ENCODE results near the gene URGCP.
"Not testable (repeated sequence)": the region's sequence is repeated elsewhere in the genome, so short reads cannot be mapped to it uniquely, and the experiment has no call there.

Gene URGCP

DNA sequence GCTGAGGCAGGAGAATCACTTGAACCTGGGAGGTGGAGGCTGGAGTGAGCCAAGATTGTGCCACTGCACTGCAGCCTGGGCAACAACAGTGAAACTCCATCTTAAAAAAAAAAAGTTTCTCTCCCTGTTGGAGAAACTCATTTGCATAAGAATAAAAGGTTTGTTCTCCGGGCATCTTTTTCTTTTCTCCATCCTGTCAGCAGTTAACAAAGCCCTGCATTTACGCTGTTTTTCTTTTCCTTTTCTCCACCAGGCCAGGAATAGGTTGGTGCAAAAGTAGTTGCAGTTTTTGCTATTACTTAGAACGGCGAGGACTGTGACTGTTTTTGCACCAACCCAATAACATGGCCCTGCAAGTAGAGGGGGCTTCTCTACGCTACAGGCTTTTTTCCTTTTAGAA is 9.5 kb upstream of the URGCP start:
- DNase-seq, result no peak

DNA sequence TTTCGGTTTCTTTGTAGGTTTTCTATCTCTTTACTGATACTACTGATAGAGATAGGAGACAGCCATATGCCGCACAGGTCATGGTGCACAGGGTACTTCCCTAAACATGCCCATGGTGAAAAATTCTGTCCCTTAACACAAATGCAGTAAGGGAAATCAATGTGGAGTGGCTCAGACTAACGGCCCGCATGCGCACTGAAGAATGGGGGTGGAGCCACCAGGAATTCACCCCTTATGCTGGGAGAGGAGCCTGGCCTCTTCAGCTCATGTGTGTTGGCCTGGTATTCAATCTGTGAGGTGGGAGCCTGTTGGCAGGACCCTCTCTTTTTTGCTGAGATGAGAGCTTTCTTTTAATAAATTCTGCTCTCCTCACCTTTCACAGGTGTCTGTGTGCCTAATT is 8.4 kb upstream of the URGCP start:
- no peak for DNase-seq

DNA sequence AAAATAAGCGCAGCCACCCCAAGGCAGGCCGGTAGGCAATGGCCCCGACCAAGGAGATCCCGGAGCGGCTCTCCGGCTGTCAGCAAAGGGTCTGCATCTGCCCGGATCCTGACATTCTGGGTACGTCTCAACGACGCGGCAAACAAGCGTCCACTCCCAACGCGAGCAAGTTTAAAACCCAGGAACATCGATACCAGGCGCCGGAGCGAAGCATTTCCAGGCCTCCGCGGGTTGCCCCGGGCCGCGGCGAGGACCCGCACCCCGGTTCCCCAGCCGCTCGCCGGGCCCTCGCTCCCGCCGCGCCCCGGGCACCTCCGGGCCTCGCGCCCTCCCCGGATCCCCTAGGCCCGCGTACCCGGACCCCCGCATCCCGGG is 453 bp downstream of the URGCP start:
- no peak for DNase-seq

DNA sequence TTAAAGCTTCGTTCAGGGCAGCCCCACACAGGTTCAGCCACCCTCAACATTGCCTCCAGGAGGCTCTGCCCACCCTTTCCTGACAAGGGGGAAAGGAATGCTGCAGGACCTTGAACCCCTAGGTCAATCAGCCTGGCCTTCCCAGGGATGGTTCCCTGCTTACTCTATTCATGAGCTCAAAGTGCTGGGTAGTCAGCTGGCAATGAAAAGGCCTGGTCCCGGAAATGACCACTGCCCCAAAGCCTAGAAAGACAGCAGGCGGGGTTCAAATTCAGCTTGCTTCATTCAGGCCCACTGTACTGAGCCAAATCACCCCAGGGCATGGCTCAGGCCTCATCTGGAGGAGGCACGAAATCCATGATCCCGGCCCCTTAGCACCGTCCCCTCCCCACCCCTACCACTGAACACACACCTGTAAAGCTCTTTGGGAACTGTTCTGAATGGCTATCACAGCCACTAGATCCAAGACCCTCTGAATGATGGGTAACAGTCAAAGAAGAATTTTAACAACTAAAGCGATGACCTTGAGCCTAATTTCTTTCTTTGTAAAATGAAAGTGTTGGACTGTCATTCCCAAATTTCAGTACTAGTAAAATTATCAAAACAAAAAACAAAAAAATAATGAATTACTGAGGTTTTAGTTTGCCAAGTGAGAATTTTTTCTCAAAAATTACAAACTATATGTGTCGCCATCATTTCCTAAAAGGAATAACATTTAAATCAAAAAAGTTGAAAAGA is 1.0 kb downstream of the URGCP start:
- DNase-seq, result no peak

DNA sequence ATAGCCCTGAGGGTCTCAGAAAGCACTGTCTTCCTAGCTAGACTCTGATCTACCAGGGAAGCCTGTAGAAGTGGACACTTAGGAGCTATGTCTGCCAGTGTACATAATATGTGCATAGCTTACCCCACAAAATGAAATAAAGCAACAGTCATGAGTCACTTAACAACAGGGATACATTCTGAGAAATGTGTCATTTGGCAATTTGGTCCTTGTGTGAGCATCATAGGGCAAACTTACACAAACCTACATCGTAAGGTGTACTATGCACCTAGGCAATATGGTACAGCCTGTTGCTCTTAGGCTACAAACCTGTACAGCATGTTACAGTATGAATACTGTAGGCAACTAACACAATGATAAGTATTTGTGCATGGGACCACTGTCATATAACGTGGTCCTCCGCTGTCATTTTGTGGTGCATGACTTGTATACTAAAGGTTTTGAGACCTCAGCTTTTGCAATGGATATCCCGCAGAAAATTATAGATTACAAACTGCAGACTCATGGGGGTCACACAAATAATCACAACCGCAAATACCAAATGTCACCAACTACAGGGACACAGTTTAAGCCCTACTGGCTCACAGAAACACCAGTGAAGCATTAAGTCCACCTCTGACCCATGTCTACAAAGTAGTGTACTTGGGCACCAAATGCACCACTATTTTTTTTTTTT is 1.7 kb downstream of the URGCP start:
- DNase-seq, result no peak

DNA sequence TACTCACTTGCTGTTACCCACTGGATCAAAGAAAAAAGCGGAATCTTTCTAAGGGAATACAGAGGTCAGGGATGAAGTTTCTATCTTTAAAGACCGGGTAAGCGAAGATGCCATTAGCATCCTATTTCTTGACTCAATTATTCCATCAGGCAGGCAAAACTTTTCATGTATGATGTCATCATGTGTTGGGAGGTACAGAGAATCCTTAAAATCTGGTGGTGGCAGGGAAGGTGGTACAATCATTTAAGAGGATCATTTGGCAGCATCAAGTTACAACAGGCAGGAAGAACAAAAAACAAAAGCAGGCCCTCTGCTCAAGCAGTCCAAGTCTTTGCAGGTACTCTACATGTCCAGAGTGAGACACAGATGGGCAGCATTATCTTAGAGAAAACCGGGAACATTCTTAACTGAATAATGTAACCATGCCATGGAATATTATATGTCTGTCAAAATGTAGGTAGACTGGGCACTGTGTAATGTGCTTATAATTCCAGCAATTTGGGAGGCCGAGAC is 3.8 kb downstream of the URGCP start:
- no peak for DNase-seq

DNA sequence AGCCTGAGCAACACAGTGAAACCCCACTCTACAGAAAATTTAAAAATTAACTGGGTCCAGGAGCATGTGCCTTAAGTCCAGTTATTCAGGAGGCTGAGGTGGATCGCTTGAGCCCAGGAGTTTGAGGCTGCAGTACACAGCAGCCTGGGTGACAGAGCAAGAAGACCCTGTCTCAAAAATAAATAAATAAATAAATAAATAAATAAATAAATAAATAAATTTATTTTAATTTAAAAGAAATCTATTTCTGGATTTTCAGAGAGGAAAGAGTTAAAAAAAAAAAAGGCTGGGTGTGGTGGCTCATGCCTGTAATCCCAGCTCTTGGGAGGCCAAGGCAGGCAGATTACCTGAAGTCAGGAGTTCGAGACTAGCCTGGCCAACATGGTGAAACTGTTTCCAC is 7.8 kb downstream of the URGCP start:
- DNase-seq, result not testable (repeated sequence)

DNA sequence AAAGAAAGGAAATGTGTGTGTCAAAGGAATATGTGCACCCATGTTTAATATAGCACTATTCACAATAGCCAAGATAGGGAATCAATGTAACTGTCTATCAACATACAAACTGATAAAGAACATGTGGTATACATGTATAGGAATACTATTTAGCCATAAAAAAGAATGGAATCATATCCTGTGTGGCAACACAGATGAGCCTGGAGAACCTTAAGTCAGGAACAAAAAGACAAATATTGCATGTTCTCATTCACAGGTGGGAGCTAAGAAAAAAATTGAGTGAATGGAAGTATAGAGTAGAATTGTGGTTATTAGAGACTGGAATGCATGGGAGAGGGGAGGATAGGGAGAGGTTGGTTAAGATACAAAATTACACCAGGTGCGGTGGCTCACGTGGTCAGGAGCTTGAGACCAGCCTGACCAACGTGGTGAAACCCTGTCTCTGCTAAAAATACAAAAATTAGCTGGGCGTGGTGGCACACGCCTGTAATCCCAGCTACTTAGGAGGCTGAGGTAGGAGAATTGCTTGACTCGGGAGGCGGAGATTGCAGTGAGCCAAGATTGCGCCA is 10.5 kb downstream of the URGCP start:
- no peak for DNase-seq

DNA sequence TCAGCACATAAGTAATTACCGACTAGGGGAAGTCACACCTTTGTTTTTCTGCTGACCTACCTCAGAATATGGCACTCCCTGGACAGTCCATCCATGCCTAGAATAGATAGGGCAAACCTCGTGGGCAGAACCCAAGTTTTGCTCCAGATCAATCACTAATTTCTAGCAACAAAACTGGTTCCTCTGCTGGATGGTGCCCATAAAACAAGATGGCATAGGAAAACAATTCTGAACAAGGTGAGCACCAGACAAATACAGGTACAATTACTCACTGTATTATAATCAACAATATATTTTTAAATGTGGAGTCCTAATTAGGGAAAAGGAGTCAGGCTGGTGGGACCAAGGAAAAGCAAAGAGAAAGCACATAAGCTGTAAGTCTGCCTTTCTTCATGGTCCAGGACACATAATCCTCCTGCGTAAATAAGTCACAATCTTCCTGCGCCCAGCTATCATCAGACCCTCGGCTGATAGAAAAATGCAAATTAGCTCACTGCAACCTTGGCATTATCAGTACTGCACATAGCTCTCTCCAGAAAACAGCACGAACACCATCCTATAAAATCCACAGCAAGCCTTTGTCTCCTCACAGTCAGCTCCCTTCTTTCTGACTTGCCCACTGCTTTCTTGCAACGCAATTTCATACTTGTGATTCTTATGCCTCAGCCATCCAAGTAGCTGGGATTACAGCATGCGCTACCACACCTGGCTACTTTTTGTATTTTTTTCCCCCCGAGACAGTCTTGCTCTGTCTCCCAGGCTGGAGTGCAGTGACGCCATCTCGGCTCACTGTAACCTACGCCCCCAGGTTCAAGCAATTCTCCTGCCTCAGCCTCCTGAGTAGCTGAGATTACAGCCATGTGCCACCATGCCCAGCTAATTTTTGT is 15.1 kb downstream of the URGCP start:
- DNase-seq, result no peak

DNA sequence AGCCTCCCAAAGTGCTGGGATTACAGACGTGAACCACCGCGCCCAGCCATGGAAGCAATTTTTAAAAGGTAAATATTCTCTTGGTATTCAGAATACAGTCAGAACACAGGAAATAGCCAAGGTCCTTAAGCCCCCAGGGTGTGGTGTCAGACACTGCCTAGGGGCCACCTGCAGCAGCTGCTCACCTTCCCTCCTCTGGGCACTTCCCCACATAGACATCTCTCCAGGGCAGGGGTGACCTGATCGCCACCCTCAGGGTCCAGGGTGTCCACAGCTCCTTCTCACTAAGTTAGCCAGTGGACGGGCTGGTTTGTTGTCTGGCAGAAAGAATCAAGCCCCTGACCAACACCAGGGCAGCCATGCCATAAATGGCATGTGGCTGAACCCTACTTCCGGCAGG is 15.9 kb downstream of the URGCP start:
- no peak for DNase-seq

DNA sequence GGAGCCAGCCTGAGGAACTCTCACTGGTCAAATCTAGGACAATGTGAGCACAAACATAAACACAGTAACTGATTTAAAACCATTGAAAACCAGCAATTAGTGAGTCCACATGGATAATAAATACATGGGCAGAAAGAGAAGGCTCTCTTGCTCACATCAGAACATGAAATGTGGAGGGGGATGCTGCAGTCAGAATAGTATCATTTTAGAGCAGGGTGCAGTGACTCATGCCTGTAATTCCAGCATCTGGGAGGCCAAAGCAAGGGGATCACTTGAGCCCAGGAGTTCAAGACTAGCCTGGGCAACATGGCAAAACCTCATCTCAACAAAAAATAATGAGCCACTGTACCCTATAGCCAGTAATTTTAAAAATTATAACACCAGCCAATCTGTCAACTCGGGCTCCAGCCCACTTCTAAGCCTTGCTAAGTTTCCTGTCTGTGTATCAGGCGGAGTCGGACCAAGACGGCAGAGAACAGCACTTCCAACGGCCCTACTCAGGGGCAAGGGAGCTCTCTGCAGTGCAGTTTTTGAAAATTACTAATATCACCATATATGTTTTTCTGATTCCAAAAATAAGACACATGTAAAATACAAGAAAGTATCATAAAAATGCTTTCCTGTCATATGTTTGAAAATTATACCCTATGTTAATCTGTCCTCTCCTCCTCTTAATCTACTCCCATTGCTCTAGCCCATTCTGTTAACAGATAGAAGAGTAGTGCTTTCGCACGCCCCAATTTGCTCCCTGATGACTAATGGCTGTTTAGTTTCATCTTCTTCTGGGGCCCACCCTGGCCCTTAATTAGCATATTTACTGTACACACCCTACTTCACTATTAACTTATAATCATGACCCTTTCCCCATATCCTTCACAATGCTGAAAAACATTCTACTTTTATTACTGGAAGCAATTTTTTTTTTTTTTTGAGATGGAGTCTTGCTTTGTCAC is 17.1 kb downstream of the URGCP start:
- no peak for DNase-seq

DNA sequence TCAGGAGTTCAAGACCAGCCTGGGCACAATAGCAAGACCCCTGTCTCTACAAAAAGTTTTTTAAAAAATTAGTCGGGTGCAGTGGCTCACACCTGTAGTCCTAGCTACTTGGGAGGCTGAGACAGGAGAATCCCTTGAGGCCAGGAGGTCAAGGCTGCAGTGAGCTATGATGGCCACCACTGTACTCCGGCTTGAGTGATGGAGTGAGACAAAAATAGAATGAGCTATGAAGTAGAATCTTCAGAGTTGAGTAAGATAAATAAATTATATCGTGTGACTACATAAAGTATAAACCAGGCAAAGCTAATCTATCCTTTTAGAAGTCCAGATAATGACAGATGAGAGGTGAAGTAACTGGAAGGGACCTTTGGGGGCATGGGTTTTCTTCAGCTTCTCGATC is 21.8 kb downstream of the URGCP start:
- DNase-seq, result no peak

DNA sequence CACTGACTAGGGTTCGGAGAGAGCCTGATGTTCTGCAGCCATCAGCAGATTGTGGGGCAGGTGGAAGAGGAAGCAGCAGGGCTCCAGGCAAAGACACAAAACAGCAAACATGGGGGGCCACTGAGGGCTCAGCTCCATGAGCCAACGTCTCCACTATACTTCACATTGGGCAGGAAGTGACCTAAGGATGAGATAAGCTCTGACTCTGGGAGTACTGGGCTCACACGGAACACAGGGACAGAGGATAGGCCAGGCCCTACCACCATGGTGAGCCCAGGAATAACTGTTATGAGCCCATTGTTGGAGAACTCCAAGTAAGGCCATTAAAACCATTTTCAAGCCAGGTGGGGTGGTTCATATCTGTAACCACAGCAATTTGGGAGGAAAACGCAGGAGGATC is 22.2 kb downstream of the URGCP start:
- DNase-seq, result no peak

DNA sequence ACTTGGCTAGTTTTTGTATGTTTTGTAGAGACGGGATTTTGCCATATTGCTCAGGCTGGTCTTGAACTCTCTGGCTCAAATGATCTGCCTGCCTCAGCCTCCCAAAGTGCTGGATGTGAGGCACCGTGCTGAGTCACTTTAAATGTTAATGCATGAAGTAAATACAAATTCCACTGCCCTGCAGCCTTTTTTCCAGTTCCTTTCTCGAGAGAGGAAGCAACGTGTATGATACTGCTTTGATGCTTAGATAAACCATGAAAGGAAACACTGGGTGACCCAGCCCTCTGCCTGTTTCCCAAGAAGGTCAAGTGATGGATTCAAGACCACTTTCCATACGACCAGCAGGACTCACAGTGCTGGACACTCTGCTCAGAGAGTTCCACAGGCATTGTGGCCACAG is 25.8 kb downstream of the URGCP start:
- no peak for DNase-seq

DNA sequence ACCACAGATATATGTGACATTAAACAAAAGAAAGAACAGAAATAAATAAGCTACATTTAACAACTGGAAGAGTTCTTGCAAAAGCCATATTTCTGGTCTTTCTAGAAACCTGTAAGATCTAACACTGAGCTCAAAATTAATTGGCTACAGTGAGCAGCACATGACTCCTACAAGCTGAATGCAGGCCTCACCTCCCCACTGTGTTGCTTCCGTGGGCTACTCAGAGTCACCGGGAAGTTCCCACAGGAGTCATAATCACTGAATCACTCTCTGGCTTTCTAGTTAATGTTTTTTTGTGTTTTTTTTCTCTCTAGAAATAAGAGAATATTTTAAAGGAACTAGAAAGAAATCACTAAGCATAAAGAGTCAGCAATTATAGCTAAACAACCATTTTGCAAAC is 26.9 kb downstream of the URGCP start:
- DNase-seq, result no peak

DNA sequence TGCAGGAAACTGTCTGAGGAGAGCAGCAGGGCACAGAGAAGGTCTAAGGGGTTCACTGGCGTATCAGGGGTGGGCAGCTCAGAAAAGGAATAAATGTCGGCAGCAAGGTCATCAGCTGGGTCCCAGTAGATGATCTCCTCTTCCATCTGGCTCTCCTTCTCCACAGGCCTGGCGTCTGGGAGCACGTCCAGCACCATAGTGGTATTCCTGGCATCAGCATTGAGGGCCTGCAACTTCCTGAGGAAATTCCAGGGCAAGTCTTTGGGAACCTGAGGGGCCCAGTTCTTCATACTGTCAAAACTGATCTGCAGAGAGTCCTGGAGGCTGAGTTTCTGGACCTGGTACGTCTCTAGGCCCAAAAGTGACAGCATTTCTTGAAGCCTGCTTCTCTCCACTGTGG is 27.5 kb downstream of the URGCP start:
- DNase-seq, result no peak

DNA sequence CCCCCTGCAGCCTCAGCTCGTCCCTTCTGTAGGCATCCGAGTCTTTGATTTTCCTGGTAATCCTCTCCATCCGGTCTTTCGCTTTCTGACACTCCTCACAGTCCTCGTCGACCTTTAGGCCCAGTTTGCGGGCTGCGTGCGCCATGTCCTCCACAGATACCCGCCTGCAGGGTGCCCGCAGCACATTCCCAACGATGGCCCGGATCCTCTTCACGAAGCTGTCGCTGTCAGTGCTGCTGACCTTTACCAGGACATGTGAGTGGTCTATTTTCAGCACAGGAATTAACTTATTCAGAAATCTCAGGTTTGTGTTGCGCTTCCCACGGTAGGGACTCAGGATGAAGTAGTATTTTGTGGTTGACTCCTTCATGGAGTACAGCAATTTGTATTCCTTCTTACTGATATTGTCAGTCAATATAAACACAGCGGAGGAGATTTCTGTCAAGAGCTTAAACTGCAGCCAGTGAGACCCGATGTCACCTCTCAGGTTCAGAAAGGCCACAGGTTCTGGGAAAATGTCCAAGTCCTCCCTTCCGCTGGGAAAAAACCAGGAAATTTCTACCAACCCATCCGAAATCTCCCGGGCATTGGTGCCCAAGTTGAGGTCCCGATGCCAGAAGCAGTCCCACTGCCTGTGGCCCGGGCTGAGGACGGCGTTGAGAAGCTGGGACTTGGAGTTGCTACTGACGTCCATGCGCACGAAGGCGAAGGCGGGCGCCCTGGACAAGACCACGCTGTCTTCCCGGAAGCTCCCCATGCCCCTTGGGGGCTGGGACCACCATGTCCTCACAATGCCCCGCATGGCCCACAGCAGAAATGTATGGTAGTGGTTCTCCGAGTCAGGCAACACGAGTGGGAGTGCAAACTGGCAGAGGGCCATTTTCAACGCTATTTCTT is 28.2 kb downstream of the URGCP start:
- no peak for DNase-seq

DNA sequence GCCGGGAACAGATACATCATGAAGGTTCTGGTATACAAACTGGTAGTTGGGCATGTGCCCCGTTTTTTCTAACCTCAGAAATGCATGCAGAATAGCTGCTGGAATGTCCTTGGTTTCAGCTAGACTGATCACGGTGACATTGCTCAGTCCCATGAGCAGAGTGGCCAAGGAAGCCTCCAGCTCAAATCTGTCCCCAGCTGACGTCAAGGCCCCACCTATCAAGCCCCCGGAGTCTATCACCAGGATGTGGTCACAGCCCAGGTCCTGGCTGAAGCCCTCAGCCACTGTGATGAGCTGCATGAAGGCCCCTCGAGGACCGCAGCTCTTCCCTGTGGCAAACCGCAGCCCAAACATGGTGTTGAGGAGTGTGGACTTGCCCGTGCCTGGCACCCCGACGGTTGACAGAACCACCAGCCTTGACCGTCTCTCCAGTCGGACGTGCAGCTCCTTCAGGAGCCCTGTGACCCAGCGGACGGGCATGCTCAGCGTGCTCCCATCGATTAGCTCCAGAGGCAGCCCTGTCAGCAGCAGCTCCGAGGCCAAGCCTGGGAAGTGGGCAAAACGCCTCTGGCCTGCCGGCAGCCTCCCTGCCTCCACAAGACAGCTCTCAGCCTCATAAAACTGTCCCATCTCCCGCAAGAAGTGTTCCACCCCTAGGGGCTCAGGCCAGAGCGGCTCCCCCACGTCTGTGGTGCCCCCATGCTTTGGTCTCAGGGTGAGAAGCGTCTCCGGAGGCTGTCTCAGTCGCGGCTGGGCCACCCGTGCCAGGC is 29.2 kb downstream of the URGCP start:
- DNase-seq, result no peak

DNA sequence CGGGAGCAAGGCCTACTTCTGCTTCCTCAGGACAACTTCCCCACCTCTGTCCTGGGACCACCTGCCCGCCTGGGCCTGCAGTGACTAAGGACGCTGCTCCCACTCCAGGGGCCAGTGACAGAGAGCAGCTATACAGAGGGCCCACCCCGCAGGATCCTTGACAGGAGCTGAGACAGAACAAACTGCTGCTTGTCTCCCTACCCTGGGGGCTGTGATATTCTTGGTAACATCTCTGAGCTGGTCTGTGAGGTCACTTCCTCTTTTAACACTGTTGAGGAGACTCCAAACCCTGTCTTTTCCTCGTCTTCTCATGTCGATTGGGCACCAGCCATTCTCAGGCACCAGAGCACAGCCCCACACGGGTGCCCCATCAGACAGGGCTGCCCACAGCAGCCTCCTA is 30.2 kb downstream of the URGCP start:
- DNase-seq, result no peak

DNA sequence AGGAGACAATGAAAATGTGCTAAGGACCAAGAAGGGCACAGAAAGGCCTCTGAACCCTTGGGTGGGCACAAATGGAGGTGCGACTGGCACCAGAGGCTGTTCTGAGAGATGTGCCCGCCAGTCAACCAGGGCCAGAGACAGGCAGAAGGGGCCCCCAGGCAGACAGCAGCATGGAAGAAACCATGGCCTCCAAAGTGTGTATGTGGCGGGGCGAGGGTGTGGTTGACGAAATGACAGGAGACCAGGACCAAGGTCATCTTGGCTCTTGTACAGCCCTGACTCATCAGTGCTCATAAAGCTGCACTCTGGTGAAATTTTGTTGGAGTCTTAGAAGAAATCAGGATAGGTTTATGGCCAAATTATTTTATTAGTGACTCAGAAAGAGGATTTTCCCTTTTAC is 33.1 kb downstream of the URGCP start:
- no peak for DNase-seq

Measured in NCI-H524 treated with DMSO at 0.1 percent for 48 hours (cell line).